ENCODE data around the gene NEBL.

Gene NEBL

DNA sequence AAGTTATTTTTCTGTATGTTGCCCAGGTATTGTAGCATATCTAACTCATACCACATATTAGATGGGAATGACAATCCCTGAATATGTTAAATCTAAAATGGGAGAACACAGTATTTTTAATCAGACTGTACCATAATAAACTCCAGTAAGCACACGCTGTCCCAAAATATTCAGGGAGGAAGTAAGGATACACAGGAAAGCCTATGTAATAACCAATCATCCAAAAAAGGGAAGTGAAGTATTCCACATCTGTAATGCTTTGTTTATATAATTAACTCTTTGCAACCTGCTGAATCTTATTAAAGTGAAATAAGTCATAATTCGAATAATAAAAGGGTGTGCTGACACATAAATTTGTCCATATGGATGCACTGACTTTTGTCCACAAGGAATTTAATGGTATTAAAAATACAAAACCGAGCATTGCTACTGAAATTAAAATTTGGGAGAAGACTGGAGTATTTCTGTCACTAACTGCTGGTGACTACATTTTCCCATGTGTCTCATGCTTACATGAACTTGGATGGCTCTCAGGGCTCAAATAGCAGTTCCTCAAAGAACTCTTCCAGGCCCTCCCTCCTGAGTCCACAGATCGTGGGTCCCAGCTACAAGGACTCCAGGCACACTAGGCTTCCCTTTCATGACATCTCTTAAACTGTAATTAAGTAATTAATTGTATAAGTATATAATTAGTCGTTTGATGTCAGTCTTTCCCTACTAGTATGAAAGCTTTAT is 120.6 kb downstream of the NEBL start:
- DNase-seq, result no peak

DNA sequence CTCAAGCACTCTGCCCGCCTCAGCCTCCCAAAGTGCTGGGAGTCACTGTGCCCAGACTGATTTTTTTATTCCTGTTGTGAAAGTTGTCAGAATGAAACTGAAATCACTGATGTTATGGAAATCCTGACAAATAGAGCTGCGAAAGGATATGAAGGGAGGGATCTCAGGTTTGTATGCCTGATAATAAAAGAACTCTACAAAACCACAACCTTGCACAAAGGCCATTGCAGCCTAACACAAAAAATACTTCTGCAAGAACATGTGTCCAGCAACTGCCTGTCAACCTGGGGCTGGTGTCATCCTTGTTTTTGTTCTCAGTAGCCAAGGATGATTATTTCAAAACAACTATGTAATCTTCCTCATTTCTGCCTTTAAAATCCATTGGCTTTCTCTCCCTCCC is 126.1 kb downstream of the NEBL start:
- no peak for DNase-seq

DNA sequence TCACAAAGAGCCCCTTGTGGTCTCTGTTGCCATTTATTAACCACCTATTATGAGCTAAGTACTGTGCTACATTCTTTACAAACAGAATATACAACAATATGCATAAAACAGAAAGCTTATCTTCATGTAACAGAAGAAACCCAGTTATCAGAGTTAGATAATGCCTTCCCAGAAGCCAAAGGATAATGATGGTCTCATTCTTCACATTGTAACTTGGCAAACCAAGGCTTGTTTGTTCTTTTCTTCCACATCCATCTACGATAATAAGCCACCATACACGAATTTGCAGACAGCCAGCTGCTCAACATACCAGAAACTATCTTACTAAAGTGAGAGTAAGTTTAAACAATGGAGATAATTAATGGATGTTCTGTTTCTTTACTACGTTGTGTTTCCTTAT is 127.6 kb downstream of the NEBL start:
- DNase-seq, result no peak

DNA sequence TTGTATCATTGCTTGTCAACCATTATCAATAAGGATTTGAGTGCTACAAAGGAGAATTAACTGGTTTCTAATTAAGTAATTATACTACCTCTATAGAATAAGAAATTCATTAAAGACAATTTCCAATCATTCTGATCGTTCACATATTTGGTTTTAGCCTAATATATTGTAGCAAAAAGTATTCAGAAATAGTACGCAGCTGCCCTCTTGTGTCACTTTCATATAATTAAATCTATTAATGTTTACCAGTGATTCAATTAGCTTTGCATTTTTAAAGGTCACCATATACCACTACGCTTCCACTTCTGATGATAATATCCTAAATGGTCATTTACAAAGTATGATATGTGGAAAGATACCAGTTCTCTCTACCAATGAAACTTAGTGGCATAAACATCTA is 128.3 kb downstream of the NEBL start:
- DNase-seq, result no peak

DNA sequence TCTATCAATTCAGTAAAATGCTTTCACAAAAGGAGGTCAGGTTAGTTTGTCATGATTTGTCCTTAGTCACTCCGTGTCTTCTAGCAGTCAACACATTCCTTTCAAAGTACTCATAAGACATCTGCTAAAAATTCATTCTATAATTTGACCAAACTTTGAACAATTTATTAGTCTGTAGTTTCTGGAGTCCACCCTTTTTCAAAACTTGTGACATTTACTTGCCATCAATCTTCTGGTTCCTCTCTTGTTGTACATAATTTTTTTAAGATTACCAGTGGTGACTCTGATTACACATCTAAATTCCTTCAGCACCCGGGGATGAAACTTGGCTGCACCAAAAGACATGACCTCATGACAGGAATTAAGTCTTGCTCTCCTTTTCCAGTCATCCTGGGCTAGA is 130.1 kb downstream of the NEBL start:
- no peak for DNase-seq

DNA sequence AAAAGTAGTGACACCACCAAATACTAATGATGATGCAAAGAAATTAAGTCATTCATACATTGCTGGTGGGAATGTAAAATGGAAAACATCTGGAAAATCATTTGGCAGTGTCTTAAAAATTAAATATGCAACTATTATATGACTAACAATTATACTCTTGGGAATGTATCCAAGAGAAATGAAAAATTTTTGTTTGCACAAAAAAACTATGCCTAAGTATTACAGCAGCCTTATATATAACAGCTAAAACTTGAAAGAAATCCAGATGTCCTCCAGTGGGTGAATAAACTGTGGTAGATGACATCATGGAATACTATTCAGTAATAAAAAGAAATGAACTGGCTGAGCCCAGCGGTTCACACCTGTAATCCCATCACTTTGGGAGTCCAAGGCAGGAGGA is 132.0 kb downstream of the NEBL start:
- no peak for DNase-seq

DNA sequence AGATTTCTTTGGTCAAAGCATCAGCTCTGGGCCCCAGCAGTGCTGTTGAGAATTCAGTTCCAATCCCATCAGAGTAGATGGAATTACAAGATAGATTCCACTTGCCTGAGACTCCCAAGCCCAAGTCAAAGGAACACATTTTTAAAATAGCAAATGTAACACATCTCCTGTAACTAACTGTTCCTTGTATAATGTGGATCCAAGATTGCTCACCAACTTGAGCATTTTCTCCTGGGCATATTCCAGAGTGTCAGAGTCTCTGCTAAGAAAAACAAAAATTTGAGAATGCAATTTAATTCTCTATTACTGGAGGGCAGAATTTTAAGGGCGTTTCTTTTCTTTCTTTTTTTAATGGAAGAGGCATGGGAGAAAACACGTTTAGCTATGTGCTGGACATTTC is 136.7 kb downstream of the NEBL start:
- DNase-seq, result no peak

DNA sequence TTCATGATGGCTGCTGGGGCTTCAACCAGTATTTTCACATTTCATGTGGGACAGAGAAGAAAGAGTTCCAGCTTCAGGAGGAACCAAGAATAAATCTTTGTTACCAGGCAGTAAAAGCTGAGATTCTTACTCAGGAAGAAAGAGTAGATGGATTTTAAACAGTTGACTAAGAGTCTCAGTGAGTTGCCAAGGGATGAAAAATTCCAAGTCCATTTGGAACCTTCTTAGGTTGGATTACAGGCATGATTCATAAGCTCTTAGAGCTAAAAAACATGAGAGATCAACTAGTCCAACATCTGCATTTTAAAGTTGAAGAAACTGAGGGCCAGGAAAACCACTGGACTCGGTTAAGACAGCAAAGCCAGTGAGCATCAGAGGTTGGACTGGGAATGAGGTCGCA is 148.6 kb downstream of the NEBL start:
- no peak for DNase-seq

DNA sequence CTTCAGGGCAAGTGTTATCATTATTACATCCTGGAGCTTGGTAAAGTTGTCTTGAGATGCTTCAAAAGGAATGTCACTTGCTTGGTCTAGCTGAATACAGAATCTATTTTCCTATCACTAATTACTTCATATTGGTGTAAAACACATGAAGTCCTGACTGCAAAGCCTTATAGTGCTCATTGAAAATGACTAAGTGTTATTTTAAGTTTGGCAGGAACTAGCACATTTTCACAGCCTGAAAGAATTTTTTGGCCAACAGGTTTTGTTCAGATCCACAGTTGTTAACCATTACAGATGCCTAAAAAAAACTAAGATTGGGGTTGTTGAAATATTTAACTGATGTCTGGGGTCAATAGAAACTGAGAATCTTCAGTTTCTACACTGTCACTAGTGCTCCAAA is 149.3 kb downstream of the NEBL start:
- no peak for DNase-seq

DNA sequence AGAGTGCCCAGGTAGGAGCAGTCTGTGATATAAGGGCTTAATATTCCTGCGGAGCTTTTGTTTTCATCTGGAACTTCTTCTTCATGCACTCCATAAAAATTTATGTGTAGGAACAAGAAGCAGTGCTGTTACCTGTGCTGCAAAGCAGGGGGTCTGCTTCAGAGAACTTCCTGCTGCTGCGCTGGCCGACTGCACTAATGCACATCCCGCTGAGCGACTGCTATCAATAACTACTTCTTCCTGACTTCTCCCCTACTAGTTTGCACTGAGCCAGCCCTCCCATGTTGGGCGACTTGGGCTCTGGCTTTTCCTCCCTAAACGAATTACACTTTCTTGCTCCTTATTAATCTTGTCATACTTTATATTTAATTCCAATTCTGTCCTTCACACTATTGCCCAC is 150.3 kb downstream of the NEBL start:
- no peak for DNase-seq

DNA sequence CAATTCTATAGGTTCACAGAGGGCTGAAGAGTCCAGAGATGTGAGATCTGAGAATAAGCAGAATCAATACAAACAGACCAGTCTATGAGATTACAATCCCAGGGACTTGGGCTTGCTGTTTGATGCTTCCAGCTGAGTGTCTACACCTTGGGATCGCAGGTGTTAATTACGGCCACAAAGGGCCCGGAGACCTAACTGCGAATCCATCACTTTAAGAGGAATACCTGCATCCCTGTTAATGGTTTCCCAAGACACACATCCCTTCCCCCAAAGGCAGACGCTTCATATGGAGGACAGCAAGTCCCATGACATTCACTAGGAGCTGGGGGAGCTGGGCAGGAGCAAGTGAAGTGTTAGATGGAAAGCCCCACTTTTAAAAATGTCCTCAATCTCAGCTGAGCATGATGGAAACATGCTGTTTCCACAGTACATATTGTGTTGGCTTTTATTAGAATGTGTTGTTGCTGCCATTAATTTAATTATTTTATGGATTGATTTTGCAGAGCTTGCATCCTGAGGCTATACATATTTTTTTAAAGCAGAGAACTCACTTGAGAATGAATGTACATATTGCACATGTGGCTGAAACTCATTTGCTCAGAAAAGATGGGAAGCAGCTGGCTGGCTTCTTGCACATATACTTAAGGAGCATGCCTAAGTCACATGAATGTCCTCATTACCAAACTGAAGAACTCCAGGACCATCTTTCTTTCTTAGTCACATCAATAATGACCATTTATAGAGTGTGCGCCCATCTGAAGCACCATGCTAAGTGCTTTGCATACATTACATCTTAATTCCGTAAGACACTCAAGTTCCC is 151.3 kb downstream of the NEBL start:
- no peak for DNase-seq

DNA sequence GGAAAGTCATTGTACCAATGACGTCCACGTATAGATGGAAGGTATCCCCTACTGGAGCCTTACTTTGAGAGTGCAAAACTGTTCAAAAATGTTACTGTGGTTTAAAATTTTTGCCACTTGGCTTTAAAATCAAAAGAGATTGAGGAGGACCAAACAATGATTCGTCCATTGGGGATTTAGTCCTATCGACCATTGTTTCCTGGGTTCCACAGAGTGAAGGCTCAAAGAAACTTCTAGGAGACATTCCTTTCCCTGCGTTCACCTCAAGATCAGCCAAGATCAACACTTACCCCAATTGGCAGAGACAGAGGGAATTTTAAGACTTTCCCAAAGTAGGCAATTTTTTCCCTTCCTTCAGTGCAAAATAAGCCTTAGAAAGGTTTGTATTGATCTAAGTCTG is 152.3 kb downstream of the NEBL start:
- DNase-seq, result no peak

DNA sequence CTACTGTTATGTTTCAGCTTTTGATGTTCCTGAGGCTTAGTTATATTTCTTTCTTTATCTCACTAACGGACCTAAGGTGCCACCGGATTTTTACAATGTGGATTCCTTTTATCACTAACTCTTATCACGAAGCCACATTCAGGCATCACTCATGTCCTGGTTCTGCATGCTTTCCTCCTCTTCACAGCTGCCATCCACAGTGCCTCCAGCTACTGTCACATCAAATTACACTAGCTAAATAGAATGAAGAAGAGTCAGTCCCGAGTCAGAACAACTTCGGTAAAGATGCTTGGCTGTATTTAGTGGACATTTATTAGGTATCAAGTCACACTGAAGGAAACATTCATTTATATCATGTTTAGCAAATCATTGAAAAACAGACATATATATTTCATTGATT is 153.2 kb downstream of the NEBL start:
- DNase-seq, result no peak

DNA sequence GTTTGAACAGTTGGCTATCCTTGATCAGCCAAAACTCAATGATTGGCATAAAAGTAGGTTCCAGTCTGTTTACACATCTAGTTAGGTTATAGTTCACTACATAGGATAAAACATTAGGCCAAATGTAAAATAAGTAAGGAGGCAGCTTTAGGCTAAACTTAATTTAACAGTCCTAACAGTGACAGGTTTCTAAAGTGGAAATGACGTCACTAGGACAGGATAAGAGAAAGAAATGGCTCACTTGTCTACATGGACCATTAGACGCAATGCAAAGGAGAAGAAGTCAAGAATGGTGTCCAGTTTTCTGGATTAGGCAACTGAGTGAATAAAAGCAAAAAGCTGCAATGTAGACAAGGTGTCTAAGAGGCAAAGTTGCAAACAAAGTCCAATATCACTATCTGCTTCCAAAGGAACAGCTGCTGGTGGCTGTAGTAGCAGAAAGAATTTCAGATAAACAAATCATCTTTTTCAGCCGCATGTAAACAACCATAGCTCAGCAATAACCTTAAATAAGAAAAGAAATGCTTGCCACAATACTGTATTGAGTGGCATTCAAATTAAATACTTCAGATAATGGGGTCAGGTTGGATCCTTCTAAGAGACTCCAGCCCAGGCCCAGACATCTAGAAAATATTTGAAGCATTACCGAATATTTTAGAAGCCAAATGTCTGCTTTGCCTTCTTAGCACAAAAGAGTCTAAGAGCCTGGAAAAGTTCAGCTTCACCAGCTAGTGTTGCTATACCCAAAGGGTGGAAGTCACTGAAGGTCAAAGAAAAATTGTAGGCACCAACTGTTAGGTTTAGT is 154.2 kb downstream of the NEBL start:
- DNase-seq, result no peak

DNA sequence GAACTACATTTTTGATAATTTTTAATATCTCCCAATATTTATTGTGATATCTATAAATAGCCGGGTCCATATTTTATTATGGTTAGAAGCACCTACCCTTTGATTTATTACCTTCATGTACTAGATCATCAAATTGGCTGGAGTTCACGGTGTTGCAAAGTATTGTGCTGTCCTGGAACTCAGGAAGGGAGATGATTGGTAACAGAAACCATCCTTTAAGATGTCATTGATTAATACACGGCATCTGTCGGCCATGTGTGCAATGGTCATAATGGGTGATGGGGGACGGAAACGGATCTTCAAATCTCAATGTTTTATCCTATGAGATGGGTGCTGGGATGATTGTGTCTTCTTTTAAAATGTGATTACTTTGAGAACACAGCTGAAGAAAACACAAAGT is 157.0 kb downstream of the NEBL start:
- no peak for DNase-seq

DNA sequence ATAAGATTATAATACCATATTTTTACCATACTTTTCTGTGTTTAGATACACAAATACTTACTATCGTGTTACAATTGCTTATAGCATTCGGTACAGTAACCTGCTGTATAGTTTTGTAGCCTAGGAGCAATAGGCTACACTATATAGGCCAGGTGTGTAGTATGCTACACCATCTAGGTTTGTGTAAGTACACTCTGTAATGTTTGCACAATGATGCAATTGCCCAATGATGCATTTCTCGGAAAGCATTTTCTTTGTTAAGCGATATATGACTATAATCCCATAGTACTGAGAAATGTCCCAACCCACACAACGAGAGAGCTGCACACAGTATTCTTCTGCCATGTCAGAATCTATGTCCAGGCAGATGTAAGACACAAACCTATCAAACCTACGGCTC is 160.0 kb downstream of the NEBL start:
- no peak for DNase-seq

Measured in GDM1 (cell line).